Measurements from ENCODE around the gene PRPH2.
"Not testable (repeated sequence)": the region's sequence is repeated elsewhere in the genome, so short reads cannot be mapped to it uniquely, and the experiment has no call there.

The PRPH2 gene

GRCh38 chr6:42735976-42736375, 13.6 kb upstream of the PRPH2 start:
- TF ChIP-seq ZFX (IDR thresholded peaks at IDR 0.05): no peak
- TF ChIP-seq CTCF (conservative IDR thresholded peaks at IDR 0.05): no peak

GRCh38 chr6:42733867-42734481, 11.6 kb upstream of the PRPH2 start:
- H3K27ac ChIP-seq: not testable (repeated sequence)

More at GRCh38 chr6:42735976-42736375, 13.6 kb upstream of the PRPH2 start:
- H3K27ac ChIP-seq: no peak overlapping the region

GRCh38 chr6:42729731-42730130, 7.3 kb upstream of the PRPH2 start:
- no peak overlapping the region for H3K27ac ChIP-seq
- TF ChIP-seq ZFX (IDR thresholded peaks at IDR 0.05) (no peak), CTCF (conservative IDR thresholded peaks at IDR 0.05) (no peak)

GRCh38 chr6:42727627-42728026, 5.2 kb upstream of the PRPH2 start:
- H3K27ac ChIP-seq: no peak overlapping the region
- TF ChIP-seq CTCF (conservative IDR thresholded peaks at IDR 0.05) (no peak), ZFX (IDR thresholded peaks at IDR 0.05) (no peak)

GRCh38 chr6:42727087-42727611, 4.8 kb upstream of the PRPH2 start:
- no peak overlapping the region for H3K27ac ChIP-seq
- TF ChIP-seq CTCF (conservative IDR thresholded peaks at IDR 0.05) (no peak), ZFX (IDR thresholded peaks at IDR 0.05) (no peak)

GRCh38 chr6:42726485-42727086, 4.2 kb upstream of the PRPH2 start:
- TF ChIP-seq CTCF (conservative IDR thresholded peaks at IDR 0.05) (peak; percentile 94), ZFX (IDR thresholded peaks at IDR 0.05) (no peak)
- H3K27ac ChIP-seq: no peak overlapping the region

GRCh38 chr6:42726026-42726425, 3.6 kb upstream of the PRPH2 start:
- H3K27ac ChIP-seq: no peak overlapping the region

More at GRCh38 chr6:42726026-42726425, 3.6 kb upstream of the PRPH2 start:
- no peak for TF ChIP-seq ZFX (IDR thresholded peaks at IDR 0.05)
- TF ChIP-seq CTCF (conservative IDR thresholded peaks at IDR 0.05): no peak
